Activated CD8-positive, alpha-beta memory T cell treated with anti-CD3 and anti-CD28 coated beads, Interleukin-2, amount 50 U/mL, for 24 hours (primary cell): ENCODE measurements around the gene ANKRD9.
A peak's percentile ranks its signal among the peaks of the same experiment; 100 is the strongest.
"Not testable (repeated sequence)": the region's sequence is repeated elsewhere in the genome, so short reads cannot be mapped to it uniquely, and the experiment has no call there.

ENCODE experiments used
- DNase-seq: peaks from one replicate; pipeline ENCODE4 v3.0.0-alpha.2; 2020; ENCODE audit errors: extremely low read depth

ANKRD9 gene

GRCh38 chr14:102538602-102539543, 29.3 kb upstream of the ANKRD9 start:
- DNase-seq = no peak

DNA sequence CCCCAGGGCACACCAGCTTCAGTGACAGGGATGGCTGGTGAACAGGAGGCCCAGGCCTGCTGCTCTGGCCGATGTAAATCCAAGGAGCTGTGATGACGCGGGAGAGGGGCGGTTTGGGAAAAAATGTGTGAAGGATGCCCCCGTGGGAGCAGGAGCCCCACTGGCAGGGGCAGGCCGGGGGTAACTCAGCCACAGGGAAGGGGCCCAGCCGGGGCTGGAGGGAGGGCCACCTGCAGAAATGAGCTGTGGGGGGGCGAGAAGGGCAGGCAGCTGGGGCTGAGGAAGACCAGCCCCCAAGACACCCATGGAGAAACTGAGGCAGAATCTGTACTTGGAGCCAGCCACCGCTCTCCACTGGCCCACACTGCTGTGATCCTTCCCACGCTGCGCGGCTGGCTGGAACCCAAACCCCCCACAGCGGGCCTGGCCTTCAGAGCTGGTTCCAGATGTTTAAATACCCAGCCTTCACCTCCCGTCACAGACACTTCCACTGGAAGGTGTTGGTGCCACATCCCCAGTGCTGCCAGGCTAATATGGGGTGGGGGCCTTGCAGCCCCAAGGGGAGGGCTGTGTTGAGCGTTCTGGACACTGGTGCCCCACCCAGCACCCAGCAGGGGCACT, 28.5 kb upstream of the ANKRD9 start:
- no peak for DNase-seq

- DNase-seq = no peak
Measured at GRCh38 chr14:102532204-102532658, 22.7 kb upstream of the ANKRD9 start.

DNA sequence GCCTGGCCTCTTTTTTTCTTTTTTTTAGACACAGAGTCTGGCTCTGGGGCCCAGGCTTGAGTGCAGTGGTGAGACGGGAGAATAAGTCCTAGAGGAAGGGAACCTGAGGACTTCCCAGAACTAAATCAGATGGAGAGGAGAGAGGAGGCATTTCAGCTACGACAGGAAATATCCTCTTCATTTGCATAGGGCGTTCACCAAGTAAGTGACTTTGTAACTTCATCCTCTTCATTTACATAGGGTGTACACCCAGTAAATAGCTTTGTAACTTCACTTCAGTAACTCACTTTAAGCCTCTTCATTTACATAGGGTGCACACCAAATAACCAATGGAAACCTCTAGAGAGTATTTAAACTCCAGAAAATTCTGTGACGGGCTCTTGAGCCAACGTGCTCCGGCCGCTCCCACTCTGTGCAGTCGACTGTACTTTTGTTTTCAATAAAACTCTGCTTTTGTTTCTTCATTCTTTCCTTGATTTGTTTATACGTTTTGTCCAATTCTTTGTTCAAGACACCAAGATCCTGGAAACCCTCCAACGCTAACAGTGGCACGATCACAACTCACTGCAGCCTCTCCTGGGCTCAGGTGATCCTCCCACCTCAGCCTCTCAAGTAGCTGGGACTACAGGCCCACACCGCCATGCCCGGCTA, 21.4 kb upstream of the ANKRD9 start:
- no peak for DNase-seq

DNA sequence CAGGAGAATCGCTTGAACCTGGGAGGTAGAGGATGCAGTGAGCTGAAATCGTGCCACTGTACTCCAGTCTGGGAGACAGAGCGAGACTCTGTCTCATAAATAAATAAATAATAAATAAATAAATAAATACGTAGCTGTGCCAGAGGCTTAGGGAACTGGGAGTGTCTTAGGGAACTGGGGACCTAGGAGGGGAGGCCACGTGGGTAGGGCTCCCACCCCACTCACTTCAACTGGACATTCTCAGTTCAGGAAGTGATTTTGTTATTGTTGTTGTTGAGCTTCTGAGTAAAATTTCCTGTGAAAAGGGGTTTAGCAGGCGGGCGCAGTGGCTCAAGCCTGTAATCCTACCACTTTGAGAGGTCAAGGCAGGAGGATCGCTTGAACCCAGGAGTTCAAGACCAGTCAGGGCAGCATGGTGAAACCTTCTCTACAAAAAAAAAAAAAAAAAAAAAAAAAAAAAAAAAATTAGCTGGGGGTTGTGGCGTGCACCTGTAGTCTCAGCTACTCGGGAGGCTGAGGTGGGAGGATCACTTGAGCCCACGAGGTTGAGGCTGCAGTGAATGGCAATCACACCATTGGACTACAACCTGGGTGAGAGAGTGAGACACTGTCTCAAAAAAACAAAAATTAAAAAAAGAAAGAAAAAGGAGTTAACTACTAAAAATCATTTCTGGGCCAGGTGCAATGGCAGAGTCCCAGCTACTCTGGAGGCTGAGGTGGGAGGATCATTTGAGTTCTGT, 19.0 kb upstream of the ANKRD9 start:
- no peak for DNase-seq

DNA sequence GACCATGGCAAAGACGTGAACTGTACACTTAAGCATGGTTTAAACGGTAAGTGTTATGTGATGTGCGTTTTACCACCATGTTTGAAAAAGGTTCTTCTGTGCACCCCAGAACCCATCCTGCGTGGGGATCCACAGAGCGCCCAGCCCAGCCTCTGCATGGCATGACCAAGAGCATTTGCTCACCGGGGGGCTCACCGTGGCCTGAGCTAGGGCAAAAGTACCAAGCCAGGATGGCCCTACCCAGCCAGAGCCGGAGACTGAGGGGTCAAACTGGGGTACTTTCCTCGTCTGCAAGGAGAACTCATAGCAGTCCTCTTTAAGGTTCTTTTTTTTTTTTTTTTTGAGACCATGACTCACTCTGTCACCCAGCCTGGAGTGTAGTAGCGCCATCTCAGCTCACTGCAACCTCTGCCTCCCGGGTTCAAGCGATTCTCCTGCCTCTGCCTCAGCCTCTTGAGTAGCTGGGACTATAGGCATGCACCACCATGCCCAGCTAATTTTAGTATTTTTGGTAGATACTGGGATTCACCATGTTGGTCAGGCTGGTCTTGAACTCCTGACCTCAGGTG, 16.4 kb upstream of the ANKRD9 start:
- DNase-seq = no peak

GRCh38 chr14:102525219-102525928, 15.8 kb upstream of the ANKRD9 start:
- DNase-seq = no peak

DNA sequence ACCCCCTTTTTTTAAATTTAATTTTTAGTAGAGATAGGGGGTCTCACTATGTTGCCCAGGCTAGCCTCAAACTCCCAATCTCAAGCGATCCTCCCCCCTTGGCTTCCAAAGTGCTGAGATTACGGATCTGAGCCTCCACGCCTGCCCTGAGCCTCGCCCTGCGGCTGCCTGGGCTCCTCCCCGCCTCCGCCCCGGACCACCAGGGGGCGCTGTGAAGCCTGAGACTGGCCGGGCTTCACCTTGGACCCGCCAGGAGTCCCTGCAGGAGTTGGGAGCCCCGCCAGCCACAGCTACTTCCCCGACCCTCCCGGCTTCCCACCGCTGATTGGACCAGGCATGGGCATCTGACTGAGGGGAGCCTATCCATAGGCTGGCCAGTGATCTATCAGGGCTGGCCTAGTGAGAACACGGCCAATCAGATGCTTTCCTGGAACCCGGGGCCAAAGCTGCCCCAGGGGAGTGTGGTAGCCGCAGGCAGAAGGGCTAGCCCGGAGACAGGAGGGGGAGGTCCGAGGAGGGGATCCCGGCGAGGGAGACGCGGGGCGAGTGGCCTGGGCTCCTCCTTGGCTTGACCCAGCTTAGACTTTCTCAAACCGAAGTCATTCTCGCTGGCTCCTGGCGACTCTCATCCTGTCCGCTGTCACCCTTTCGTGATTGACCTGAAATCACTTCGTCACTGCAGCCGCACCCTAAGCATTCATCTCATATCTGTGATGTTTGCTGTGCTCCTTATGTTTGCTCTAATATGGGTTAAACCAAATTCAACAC, 15.1 kb upstream of the ANKRD9 start:
- DNase-seq = peak; percentile 81

DNA sequence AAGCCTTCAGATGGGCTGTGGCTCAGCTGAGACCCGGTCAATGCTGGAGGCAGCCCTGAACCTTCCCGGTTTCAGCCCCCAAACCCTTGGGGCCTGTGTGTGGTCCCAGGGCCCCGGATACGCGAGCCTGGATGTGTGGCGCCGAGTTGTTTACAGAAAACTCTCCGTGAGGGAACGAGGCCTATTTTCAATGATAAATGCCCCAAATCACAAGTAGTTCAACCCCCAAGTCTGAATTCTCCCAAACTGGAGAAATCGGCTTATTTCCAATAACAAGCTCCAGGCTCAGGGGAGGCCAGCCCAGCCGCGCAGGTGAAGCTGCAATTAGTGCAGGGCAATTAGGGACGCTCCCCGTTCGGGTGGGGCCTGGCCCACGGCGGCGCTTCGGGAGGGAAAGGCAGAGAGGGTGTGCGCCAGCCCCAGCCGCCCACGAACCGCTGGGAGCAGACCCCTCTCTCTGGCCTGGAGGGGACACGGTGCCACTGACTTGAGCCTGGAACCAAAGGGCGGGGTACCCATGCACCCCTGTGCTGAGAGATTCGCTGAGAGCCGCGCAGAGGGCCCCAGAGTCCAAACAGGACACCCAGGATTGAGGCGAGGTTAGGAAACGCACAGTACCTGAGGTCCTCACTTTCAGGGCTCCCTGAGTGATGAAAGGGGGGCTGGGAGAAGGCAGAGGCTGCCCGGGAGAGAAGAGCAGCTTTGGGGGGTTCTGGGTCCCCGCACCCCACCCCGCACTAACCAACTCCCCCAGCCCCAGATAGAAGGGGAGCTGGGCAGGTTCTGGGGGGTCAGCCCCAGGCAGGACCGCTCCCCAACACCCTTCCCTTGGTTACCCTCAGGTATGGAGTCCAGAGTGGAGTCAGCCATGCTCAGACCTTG, 14.2 kb upstream of the ANKRD9 start:
- DNase-seq = no peak

GRCh38 chr14:102523200-102523568, 13.6 kb upstream of the ANKRD9 start:
- no peak for DNase-seq

GRCh38 chr14:102519709-102520108, 10.1 kb upstream of the ANKRD9 start:
- not testable (repeated sequence) for DNase-seq

DNA sequence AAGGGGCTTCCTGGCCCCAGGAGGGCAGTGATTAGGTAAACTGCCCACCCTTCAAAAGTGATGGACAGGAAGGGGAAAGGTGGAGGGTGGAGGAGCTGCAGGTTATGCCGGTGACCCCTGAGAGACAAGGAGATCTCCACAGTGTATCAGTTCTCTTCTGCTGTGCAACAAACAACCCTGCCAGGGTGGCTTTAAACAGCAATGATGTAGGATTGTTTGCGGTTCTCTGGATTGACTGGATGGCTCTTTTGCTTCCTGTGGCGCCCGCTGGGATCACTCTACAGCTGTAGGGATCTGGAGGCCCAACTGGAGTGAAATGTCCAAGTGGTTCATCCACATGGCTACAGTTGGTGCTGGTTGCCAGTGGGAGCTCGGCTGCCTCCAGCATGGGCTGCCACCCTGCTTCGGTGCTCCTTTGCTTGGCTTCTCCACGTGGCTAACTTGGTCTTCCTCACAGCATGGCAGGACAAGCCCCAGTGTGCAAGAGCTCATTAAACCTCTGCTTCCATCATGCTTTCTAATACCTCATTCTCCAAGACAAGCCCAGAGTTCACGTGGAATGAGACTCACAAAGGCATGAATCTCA, 8.6 kb upstream of the ANKRD9 start:
- no peak for DNase-seq

DNA sequence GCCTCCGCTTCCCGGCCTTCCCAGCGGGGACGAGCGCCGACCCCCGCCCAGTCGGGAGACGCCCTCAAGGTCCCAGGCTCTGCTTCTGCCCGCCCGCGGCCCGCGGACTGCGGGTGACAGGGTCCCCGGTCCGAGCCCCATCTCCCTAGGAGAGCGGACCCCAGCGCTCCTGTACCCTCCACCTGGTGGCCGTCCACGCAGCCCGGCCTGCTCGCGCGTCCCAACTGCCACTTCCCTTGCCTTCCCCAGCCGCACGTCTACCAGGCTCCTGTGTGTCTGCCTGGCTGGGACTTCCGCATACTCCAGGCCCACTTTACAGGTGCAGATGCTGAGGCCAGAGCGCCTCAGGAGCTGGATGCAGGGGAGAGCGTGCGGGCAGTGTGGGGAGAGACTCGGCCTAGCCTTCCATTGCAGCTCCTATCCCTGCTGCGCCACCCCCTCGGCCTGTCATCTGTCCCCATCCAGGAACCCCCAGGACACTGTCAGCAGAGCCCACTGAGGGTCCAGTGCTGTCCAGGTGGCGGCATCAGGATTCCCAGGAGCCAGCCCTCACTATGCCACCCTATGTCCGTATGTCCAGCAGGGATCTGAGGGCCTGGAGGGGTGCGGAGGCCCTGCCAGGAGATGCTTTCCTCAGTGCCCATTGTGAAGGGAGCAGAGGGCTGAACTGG, 8.0 kb upstream of the ANKRD9 start:
- DNase-seq = no peak

- DNase-seq = no peak
Measured at GRCh38 chr14:102516531-102517391, 7.2 kb upstream of the ANKRD9 start.

- DNase-seq = no peak
Measured at GRCh38 chr14:102514987-102515733, 5.6 kb upstream of the ANKRD9 start.
